HEK293 (cell line): ENCODE data around the gene COX7A1.
A peak's percentile ranks its signal among the peaks of the same experiment; 100 is the strongest.

ENCODE experiments used
- HOXA7 ChIP-seq: sonication (generic); formaldehyde crosslinking; IDR thresholded peaks from 2 replicates; pipeline ENCODE4 v1.8.1; 2022; ENCODE audit warnings: missing genetic modification reagents, borderline replicate concordance
- IKZF3 ChIP-seq: fragments of 450-650 bp; IDR thresholded peaks from 2 replicates; pipeline ENCODE4 v1.5.0; 2018; ENCODE audit warnings: missing biosample characterization, mild to moderate bottlenecking, missing genetic modification characterization, moderate library complexity
- KLF17 ChIP-seq: fragments of 450-650 bp; formaldehyde crosslinking; IDR thresholded peaks from 2 replicates; pipeline ENCODE4 v1.5.1; 2016; ENCODE audit warnings: missing biosample characterization, missing genetic modification characterization
- KLF8 ChIP-seq: fragments of 450-650 bp; formaldehyde crosslinking; IDR thresholded peaks from 2 replicates; pipeline ENCODE4 v1.5.1; 2016; ENCODE audit warnings: missing biosample characterization, missing genetic modification characterization
- WT1 ChIP-seq: fragments of 450-650 bp; formaldehyde crosslinking; IDR thresholded peaks from 2 replicates; pipeline ENCODE4 v1.5.1; 2016; ENCODE audit warnings: missing biosample characterization, missing genetic modification characterization
- ZBTB21 ChIP-seq: fragments of 450-650 bp; formaldehyde crosslinking; IDR thresholded peaks from 2 replicates; pipeline ENCODE4 v1.5.1; 2017; ENCODE audit warnings: missing biosample characterization, missing genetic modification characterization
- ZBTB48 ChIP-seq: fragments of 450-650 bp; formaldehyde crosslinking; IDR thresholded peaks from 2 replicates; pipeline ENCODE4 v1.5.1; 2016; ENCODE audit warnings: missing biosample characterization, missing genetic modification characterization
- ZBTB49 ChIP-seq: fragments of 450-650 bp; formaldehyde crosslinking; IDR thresholded peaks from 2 replicates; pipeline ENCODE4 v1.5.1; 2016; ENCODE audit warnings: missing biosample characterization, missing genetic modification characterization, low read depth
- ZFHX2 ChIP-seq: fragments of 450-650 bp; formaldehyde crosslinking; conservative IDR thresholded peaks from 2 replicates; pipeline ENCODE4 v1.5.1; 2016; ENCODE audit warnings: missing biosample characterization, missing genetic modification characterization
- ZNF157 ChIP-seq: fragments of 450-650 bp; formaldehyde crosslinking; IDR thresholded peaks from 2 replicates; pipeline ENCODE4 v1.5.1; 2016; ENCODE audit warnings: missing biosample characterization, missing genetic modification characterization
- ZNF174 ChIP-seq: fragments of 450-650 bp; formaldehyde crosslinking; IDR thresholded peaks from 2 replicates; pipeline ENCODE4 v1.5.0; 2017; ENCODE audit warnings: missing biosample characterization, mild to moderate bottlenecking, missing genetic modification characterization
- ZNF175 ChIP-seq: fragments of 450-650 bp; formaldehyde crosslinking; IDR thresholded peaks from 2 replicates; pipeline ENCODE4 v1.5.1; 2016; ENCODE audit warnings: missing biosample characterization, missing genetic modification characterization
- ZNF221 ChIP-seq: fragments of 450-650 bp; formaldehyde crosslinking; IDR thresholded peaks from 2 replicates; pipeline ENCODE4 v1.5.1; 2017; ENCODE audit warnings: missing biosample characterization, missing genetic modification characterization, borderline replicate concordance
- ZNF239 ChIP-seq: fragments of 450-650 bp; formaldehyde crosslinking; IDR thresholded peaks from 2 replicates; pipeline ENCODE4 v1.5.1; 2016; ENCODE audit warnings: missing biosample characterization, missing genetic modification characterization
- ZNF274 ChIP-seq, 2 experiments: fragments of 200-500 bp in 1 of 2; fragments of 450-650 bp in 1 of 2; sonication (Bioruptor generic) in 1 of 2; formaldehyde crosslinking in 1 of 2; IDR thresholded peaks; 2 replicates each; pipeline versions ENCODE4 v1.5.1 to v1.6.1; 2014 to 2016; ENCODE audit warnings: borderline replicate concordance in 1 of 2, inconsistent platforms in 1 of 2, low read length in 1 of 2, missing biosample characterization in 1 of 2, missing genetic modification characterization in 1 of 2
- ZNF292 ChIP-seq: fragments of 450-650 bp; formaldehyde crosslinking; IDR thresholded peaks from 2 replicates; pipeline ENCODE4 v1.5.1; 2016; ENCODE audit warnings: low read depth, missing biosample characterization, missing genetic modification characterization, borderline replicate concordance
- ZNF398 ChIP-seq: fragments of 450-650 bp; formaldehyde crosslinking; IDR thresholded peaks from 2 replicates; pipeline ENCODE4 v1.5.1; 2017; ENCODE audit warnings: missing biosample characterization, missing genetic modification characterization
- ZNF473 ChIP-seq: fragments of 450-650 bp; formaldehyde crosslinking; IDR thresholded peaks from 2 replicates; pipeline ENCODE4 v1.5.1; 2017; ENCODE audit warnings: missing biosample characterization, missing genetic modification characterization
- ZNF513 ChIP-seq: fragments of 450-650 bp; IDR thresholded peaks from 2 replicates; pipeline ENCODE4 v1.5.1; 2018; ENCODE audit warnings: missing biosample characterization, missing genetic modification characterization
- ZNF549 ChIP-seq: fragments of 450-650 bp; IDR thresholded peaks from 2 replicates; pipeline ENCODE4 v1.5.1; 2018; ENCODE audit warnings: missing biosample characterization, missing genetic modification characterization, mild to moderate bottlenecking, inconsistent platforms, moderate library complexity
- ZNF560 ChIP-seq: fragments of 450-650 bp; formaldehyde crosslinking; IDR thresholded peaks from 2 replicates; pipeline ENCODE4 v1.5.1; 2017; ENCODE audit warnings: missing biosample characterization, missing genetic modification characterization, borderline replicate concordance
- ZNF596 ChIP-seq: fragments of 450-650 bp; IDR thresholded peaks from 2 replicates; pipeline ENCODE4 v1.5.0; 2018; ENCODE audit warnings: missing biosample characterization, mild to moderate bottlenecking, missing genetic modification characterization, moderate library complexity
- ZNF600 ChIP-seq: fragments of 450-650 bp; formaldehyde crosslinking; IDR thresholded peaks from 2 replicates; pipeline ENCODE4 v1.5.1; 2016; ENCODE audit warnings: missing biosample characterization, missing genetic modification characterization
- ZNF791 ChIP-seq: fragments of 450-650 bp; formaldehyde crosslinking; IDR thresholded peaks from 2 replicates; pipeline ENCODE4 v1.5.1; 2016; ENCODE audit warnings: missing biosample characterization, missing genetic modification characterization
- ZSCAN23 ChIP-seq: fragments of 450-650 bp; formaldehyde crosslinking; IDR thresholded peaks from 2 replicates; pipeline ENCODE4 v1.5.1; 2016; ENCODE audit warnings: missing biosample characterization, missing genetic modification characterization
- TF ChIP-seq, protein P1 (sequence below): fragments of 450-650 bp; formaldehyde crosslinking; IDR thresholded peaks from 2 replicates; pipeline ENCODE4 v1.5.1; 2016; ENCODE audit warnings: missing biosample characterization, missing genetic modification characterization, borderline replicate concordance
- TF ChIP-seq, protein P2 (sequence below): fragments of 450-650 bp; formaldehyde crosslinking; IDR thresholded peaks from 2 replicates; pipeline ENCODE4 v1.5.1; 2016; ENCODE audit warnings: missing biosample characterization, missing genetic modification characterization

COX7A1 gene

GRCh38 chr19:36141039-36141927 lies 11.0 kb downstream of the COX7A1 start (continued):
- TF ChIP-seq ZNF398 (tag by site-specific recombination) (no peak), WT1 (tag by site-specific recombination) (no peak), ZBTB49 (tag by site-specific recombination) (no peak), ZNF174 (tag by site-specific recombination) (no peak), ZNF596 (tag by site-specific recombination) (no peak), ZSCAN23 (tag by site-specific recombination) (no peak), HOXA7 (no peak), KLF17 (tag by site-specific recombination) (peak; percentile 49), ZFHX2 (peak; percentile 5; the same call in 1 of the 2 replicates), ZNF292 (tag by site-specific recombination) (no peak), ZNF175 (no peak), ZNF549 (tag by site-specific recombination) (no peak), ZNF791 (tag by site-specific recombination) (no peak), KLF8 (tag by site-specific recombination) (peak; percentile 79), ZNF274 (IDR thresholded peaks at IDR 0.05; ENCODE audit: low read length) (no peak), ZNF274 (tag by site-specific recombination; IDR thresholded peaks at IDR 0.05; ENCODE audit: borderline replicate concordance) (no peak), IKZF3 (no peak), ZNF157 (tag by site-specific recombination) (no peak; the same call in 1 of the 2 replicates), ZNF513 (tag by site-specific recombination) (no peak), ZNF239 (tag by site-specific recombination) (no peak), ZNF473 (tag by site-specific recombination) (no peak), ZBTB21 (tag by site-specific recombination) (peak; percentile 59; the same call in 1 of the 2 replicates), ZNF600 (tag by site-specific recombination) (peak; percentile 82; the same call in 1 of the 2 replicates), ZBTB48 (tag by site-specific recombination) (peak; percentile 93; the same call in 1 of the 2 replicates), ZNF560 (tag by site-specific recombination) (peak; percentile 77; the same call in 1 of the 2 replicates), ZNF221 (tag by site-specific recombination) (no peak)
- TF ChIP-seq, protein P1, sequence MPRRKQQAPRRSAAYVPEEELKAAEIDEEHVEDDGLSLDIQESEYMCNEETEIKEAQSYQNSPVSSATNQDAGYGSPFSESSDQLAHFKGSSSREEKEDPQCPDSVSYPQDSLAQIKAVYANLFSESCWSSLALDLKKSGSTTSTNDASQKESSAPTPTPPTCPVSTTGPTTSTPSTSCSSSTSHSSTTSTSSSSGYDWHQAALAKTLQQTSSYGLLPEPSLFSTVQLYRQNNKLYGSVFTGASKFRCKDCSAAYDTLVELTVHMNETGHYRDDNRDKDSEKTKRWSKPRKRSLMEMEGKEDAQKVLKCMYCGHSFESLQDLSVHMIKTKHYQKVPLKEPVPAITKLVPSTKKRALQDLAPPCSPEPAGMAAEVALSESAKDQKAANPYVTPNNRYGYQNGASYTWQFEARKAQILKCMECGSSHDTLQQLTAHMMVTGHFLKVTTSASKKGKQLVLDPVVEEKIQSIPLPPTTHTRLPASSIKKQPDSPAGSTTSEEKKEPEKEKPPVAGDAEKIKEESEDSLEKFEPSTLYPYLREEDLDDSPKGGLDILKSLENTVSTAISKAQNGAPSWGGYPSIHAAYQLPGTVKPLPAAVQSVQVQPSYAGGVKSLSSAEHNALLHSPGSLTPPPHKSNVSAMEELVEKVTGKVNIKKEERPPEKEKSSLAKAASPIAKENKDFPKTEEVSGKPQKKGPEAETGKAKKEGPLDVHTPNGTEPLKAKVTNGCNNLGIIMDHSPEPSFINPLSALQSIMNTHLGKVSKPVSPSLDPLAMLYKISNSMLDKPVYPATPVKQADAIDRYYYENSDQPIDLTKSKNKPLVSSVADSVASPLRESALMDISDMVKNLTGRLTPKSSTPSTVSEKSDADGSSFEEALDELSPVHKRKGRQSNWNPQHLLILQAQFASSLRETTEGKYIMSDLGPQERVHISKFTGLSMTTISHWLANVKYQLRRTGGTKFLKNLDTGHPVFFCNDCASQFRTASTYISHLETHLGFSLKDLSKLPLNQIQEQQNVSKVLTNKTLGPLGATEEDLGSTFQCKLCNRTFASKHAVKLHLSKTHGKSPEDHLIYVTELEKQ, result no peak
- TF ChIP-seq, protein P2, sequence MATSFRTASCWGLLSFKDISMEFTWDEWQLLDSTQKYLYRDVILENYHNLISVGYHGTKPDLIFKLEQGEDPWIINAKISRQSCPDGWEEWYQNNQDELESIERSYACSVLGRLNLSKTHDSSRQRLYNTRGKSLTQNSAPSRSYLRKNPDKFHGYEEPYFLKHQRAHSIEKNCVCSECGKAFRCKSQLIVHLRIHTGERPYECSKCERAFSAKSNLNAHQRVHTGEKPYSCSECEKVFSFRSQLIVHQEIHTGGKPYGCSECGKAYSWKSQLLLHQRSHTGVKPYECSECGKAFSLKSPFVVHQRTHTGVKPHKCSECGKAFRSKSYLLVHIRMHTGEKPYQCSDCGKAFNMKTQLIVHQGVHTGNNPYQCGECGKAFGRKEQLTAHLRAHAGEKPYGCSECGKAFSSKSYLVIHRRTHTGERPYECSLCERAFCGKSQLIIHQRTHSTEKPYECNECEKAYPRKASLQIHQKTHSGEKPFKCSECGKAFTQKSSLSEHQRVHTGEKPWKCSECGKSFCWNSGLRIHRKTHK (tag by site-specific recombination), result no peak
